Islet precursor cell (in vitro differentiated cells): ENCODE measurements around the gene JPH2.

Experiments used
- DNase-seq: peaks from one replicate; pipeline ENCODE4 v3.0.0-alpha.2; 2018

JPH2 gene

GRCh38 chr20:44095831-44096230 lies 91.2 kb downstream of the JPH2 start:
- peak; percentile 18 for DNase-seq

GRCh38 chr20:44093249-44093582 lies 93.8 kb downstream of the JPH2 start:
- DNase-seq = no peak

- DNase-seq = peak; percentile 55
Measured at GRCh38 chr20:44092551-44093248, 94.3 kb downstream of the JPH2 start.

- peak; percentile 53 for DNase-seq
Measured at GRCh38 chr20:44091026-44091425, 96.0 kb downstream of the JPH2 start.

- DNase-seq = peak; percentile 62
Measured at GRCh38 chr20:44089987-44090674, 96.9 kb downstream of the JPH2 start.

GRCh38 chr20:44087857-44088120 lies 99.2 kb downstream of the JPH2 start:
- DNase-seq = no peak

- no peak for DNase-seq
Measured at GRCh38 chr20:44087051-44087856, 99.7 kb downstream of the JPH2 start.

GRCh38 chr20:44085616-44086434 lies 101.2 kb downstream of the JPH2 start:
- no peak for DNase-seq

GRCh38 chr20:44084891-44085290 lies 102.1 kb downstream of the JPH2 start:
- peak; percentile 37 for DNase-seq

- DNase-seq = no peak
Measured at GRCh38 chr20:44084439-44084838, 102.5 kb downstream of the JPH2 start.

GRCh38 chr20:44083220-44083933 lies 103.6 kb downstream of the JPH2 start:
- peak; percentile 69 for DNase-seq

- DNase-seq = peak; percentile 19
Measured at GRCh38 chr20:44081888-44082287, 105.1 kb downstream of the JPH2 start.

GRCh38 chr20:44081476-44081875 lies 105.5 kb downstream of the JPH2 start:
- DNase-seq = peak; percentile 29

- peak; percentile 80 for DNase-seq
Measured at GRCh38 chr20:44080646-44081267, 106.2 kb downstream of the JPH2 start.

GRCh38 chr20:44080064-44080463 lies 106.9 kb downstream of the JPH2 start:
- peak; percentile 45 for DNase-seq

- DNase-seq = peak; percentile 21
Measured at GRCh38 chr20:44079291-44079690, 107.7 kb downstream of the JPH2 start.

GRCh38 chr20:44075950-44076232 lies 111.1 kb downstream of the JPH2 start:
- DNase-seq = no peak

GRCh38 chr20:44075191-44075949 lies 111.6 kb downstream of the JPH2 start:
- DNase-seq = peak; percentile 47

GRCh38 chr20:44074252-44075151 lies 112.5 kb downstream of the JPH2 start:
- DNase-seq = peak; percentile 52

- DNase-seq = no peak
Measured at GRCh38 chr20:44073675-44074071, 113.3 kb downstream of the JPH2 start.
